Neuronal stem cell (in vitro differentiated cells): ENCODE results near the gene KLRC4.
"Not testable (repeated sequence)": the region's sequence is repeated elsewhere in the genome, so short reads cannot be mapped to it uniquely, and the experiment has no call there.

Experiments
- DNase-seq: peaks from one replicate; pipeline ENCODE4 v3.0.0-alpha.2; 2013; ENCODE audit warnings: low spot score
- H2AFZ ChIP-seq: one replicate; pipeline ENCODE4 v1.6.1; 2013; ENCODE audit warnings: mild to moderate bottlenecking, low read length, inconsistent platforms
- H2AK5ac ChIP-seq: 2 replicates; pipeline ENCODE4 v1.6.1; 2013; ENCODE audit warnings: low read depth, mild to moderate bottlenecking, inconsistent platforms, low read length, moderate library complexity, mixed read lengths
- H2BK120ac ChIP-seq: 2 replicates; pipeline ENCODE4 v1.6.1; 2013; ENCODE audit warnings: low read depth, mild to moderate bottlenecking, inconsistent platforms, low read length, moderate library complexity, mixed read lengths
- H2BK12ac ChIP-seq: one replicate; pipeline ENCODE4 v1.6.1; 2013; ENCODE audit warnings: low read length, inconsistent platforms
- H2BK15ac ChIP-seq: 2 replicates; pipeline ENCODE4 v1.6.1; 2013; ENCODE audit warnings: mild to moderate bottlenecking, low read length, inconsistent platforms, mixed read lengths
- H2BK5ac ChIP-seq: one replicate; pipeline ENCODE4 v1.6.1; 2013; ENCODE audit warnings: inconsistent platforms, mild to moderate bottlenecking, low read length, moderate library complexity
- H3K14ac ChIP-seq: one replicate; pipeline ENCODE4 v1.6.1; 2013; ENCODE audit warnings: low read length, inconsistent platforms
- H3K18ac ChIP-seq: 2 replicates; pipeline ENCODE4 v1.6.1; 2013; ENCODE audit warnings: low read length, inconsistent platforms
- H3K23ac ChIP-seq: 2 replicates; pipeline ENCODE4 v1.6.1; 2013; ENCODE audit warnings: low read depth, mild to moderate bottlenecking, mixed read lengths, low read length, inconsistent platforms; ENCODE audit not compliant: poor library complexity
- H3K27ac ChIP-seq: replicated peaks from 3 replicates; pipeline ENCODE4 v1.5.1; 2013; ENCODE audit warnings: low read length, inconsistent platforms
- H3K27me3 ChIP-seq, 3 experiments: 2 replicates each; pipeline ENCODE4 v1.6.1; 2013; ENCODE audit warnings: low read length in 3 of 3, mild to moderate bottlenecking in 2 of 3, inconsistent platforms in 1 of 3, low read depth in 1 of 3, mixed read lengths in 1 of 3, moderate library complexity in 1 of 3; ENCODE audit not compliant: control insufficient read depth in 3 of 3, insufficient read depth in 3 of 3
- H3K36me3 ChIP-seq, 2 donors: replicated peaks in 1 of 2; 2 replicates each; pipeline ENCODE4 v1.6.1; 2013; ENCODE audit warnings: low read length in 2 of 2; ENCODE audit not compliant: control insufficient read depth in 2 of 2, insufficient read depth in 2 of 2
- H3K4ac ChIP-seq: 2 replicates; pipeline ENCODE4 v1.6.1; 2013; ENCODE audit warnings: inconsistent platforms, mild to moderate bottlenecking, low read length, moderate library complexity
- H3K4me1 ChIP-seq, 2 donors: 1 replicate in 1 of 2; 2 replicates in 1 of 2; pipeline ENCODE4 v1.6.1; 2013; ENCODE audit warnings: low read length in 2 of 2, low read depth in 1 of 2; ENCODE audit not compliant: control insufficient read depth in 2 of 2, insufficient read depth in 1 of 2
- H3K4me2 ChIP-seq: one replicate; pipeline ENCODE4 v1.6.1; 2013; ENCODE audit warnings: mild to moderate bottlenecking, low read length, inconsistent platforms; ENCODE audit not compliant: insufficient read depth, poor library complexity, severe bottlenecking
- H3K4me3 ChIP-seq, 2 donors: 2 replicates each; pipeline ENCODE4 v1.5.1; 2013; ENCODE audit warnings: low read length in 2 of 2, mild to moderate bottlenecking in 2 of 2, inconsistent platforms in 1 of 2, moderate library complexity in 1 of 2
- H3K79me1 ChIP-seq: one replicate; pipeline ENCODE4 v1.6.1; 2013; ENCODE audit warnings: low read depth, mild to moderate bottlenecking, inconsistent platforms, low read length, moderate library complexity
- H3K9ac ChIP-seq: one replicate; pipeline ENCODE4 v1.6.1; 2013; ENCODE audit warnings: mild to moderate bottlenecking, low read depth, low read length, inconsistent platforms; ENCODE audit not compliant: poor library complexity
- H3K9me3 ChIP-seq, 2 donors: replicated peaks in 1 of 2; 2 replicates each; pipeline versions ENCODE3 to v1.6.1; 2013; ENCODE audit warnings: low read length in 2 of 2, mild to moderate bottlenecking in 2 of 2, inconsistent platforms in 1 of 2, low read depth in 1 of 2, mixed read lengths in 1 of 2, moderate library complexity in 1 of 2; ENCODE audit not compliant: control insufficient read depth in 2 of 2, insufficient read depth in 1 of 2
- H4K8ac ChIP-seq: one replicate; pipeline ENCODE4 v1.6.1; 2013; ENCODE audit warnings: low read depth, mild to moderate bottlenecking, inconsistent platforms, low read length, moderate library complexity
- H4K91ac ChIP-seq: one replicate; pipeline ENCODE4 v1.6.1; 2013; ENCODE audit warnings: low read length, low read depth, mild to moderate bottlenecking, inconsistent platforms; ENCODE audit not compliant: poor library complexity
- WGBS, 2 donors: extraction: QIAGEN DNeasy Blood & Tissue Kit; methylation state at CpG; one replicate each; pipeline ENCODE4 v1.1.7; 2013; ENCODE audit warnings: missing lambda C conversion rate in 2 of 2, mixed read lengths in 1 of 2; ENCODE audit not compliant: insufficient read length in 2 of 2, insufficient replicate concordance in 1 of 2; ENCODE audit errors: extremely low coverage in 2 of 2; 5-methylcytosine and 5-hydroxymethylcytosine counted together

KLRC4 gene

DNA sequence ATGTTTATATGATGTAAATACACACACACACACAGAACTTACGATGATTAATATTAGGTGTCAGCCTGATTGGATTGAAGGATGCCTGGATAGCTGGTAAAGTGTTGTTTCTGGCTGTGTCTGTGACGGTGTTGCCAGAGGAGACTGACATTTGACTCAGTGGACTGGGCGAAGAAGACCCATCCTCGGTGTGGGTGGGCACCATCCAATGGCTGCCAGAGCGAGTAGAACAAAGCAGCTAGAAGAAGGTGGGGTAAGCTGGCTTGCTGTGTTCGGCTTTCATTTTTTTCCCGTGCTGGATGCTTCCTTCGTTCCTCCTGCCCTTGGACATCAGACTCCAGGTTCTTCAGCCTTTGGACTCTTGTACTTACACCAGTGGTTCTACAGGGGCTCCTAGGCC, 31.6 kb upstream of the KLRC4 start:
- H2BK15ac ChIP-seq, H2AK5ac ChIP-seq, H2AFZ ChIP-seq, H3K9me3 ChIP-seq, H2BK5ac ChIP-seq, H4K8ac ChIP-seq, H3K79me1 ChIP-seq, H3K23ac ChIP-seq, H3K4ac ChIP-seq, H3K36me3 ChIP-seq, H3K27me3 ChIP-seq, H4K91ac ChIP-seq, H3K4me2 ChIP-seq, H2BK120ac ChIP-seq, H3K4me3 ChIP-seq, DNase-seq, H3K27ac ChIP-seq, H3K4me1 ChIP-seq, H2BK12ac ChIP-seq, H3K9ac ChIP-seq, H3K14ac ChIP-seq, H3K18ac ChIP-seq: not testable (repeated sequence)
- WGBS, 2 donors: no CpG with 5 or more reads among the region's 8 CpGs

DNA sequence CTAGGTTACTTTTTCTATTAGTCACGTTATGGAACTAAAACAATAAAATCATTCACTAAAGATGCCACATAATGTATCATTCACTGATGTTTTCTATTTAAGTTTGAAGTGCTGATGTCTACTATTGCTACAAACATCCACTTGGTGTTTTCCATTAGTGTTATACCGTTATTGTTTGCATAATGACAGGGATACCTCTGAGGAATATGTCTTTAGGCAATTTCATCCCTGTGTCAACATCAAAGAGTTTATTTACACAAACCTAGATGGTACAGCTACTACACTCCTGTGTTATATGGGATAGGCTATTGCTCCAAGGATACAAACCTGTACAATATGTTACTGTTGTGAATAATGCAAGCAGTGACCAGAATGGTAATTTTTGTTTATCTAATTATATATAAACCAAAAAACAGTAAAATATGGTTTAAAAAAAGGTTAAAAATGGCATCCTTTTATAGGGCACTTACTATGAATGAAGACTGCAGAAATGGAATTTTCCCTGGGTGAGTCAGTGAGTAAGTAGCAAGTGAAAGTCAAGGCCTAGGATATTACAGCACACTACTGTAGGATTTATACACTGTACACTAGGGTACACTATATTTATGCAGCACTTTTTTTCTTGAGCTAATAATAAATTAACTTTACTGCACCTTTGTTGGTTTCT, 30.2 kb upstream of the KLRC4 start:
- H3K36me3 ChIP-seq, H2AK5ac ChIP-seq, H2AFZ ChIP-seq, H2BK12ac ChIP-seq, H3K27ac ChIP-seq, H3K9ac ChIP-seq, H4K8ac ChIP-seq, H3K27me3 ChIP-seq, DNase-seq, H3K4me2 ChIP-seq, H3K4ac ChIP-seq, H2BK15ac ChIP-seq, H4K91ac ChIP-seq, H3K79me1 ChIP-seq, H3K4me3 ChIP-seq, H3K14ac ChIP-seq, H3K4me1 ChIP-seq, H3K9me3 ChIP-seq, H2BK5ac ChIP-seq, H3K18ac ChIP-seq, H2BK120ac ChIP-seq, H3K23ac ChIP-seq: not testable (repeated sequence)
- no CpG with 5 or more reads among the region's 2 CpGs for WGBS, 2 donors

DNA sequence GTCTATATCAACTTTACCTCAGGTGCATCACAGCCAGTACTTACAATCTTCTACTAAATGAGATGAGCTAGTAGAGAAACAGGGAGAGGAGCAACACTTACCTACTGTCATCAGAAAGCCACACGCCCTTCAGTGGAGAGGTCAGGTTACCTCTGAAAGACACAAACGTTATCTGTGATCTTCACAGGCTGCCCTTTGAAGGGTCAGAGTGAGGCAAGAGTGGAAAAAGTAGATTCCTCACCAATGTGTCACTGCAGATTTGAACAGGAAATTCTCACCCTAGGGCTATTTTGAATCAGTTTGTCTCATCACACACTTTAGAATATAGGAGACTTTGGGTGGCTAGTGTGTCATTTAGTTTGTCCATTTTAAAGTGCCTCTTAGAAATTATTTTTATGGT, 28.0 kb upstream of the KLRC4 start:
- not testable (repeated sequence) for H2AFZ ChIP-seq, H2BK120ac ChIP-seq, H3K4ac ChIP-seq, DNase-seq, H2BK15ac ChIP-seq, H3K27ac ChIP-seq, H3K4me1 ChIP-seq, H2BK12ac ChIP-seq, H3K27me3 ChIP-seq, H4K8ac ChIP-seq, H3K36me3 ChIP-seq, H2BK5ac ChIP-seq, H3K18ac ChIP-seq, H3K79me1 ChIP-seq, H3K23ac ChIP-seq, H3K9me3 ChIP-seq, H3K9ac ChIP-seq, H2AK5ac ChIP-seq, H3K4me2 ChIP-seq, H3K14ac ChIP-seq, H4K91ac ChIP-seq, H3K4me3 ChIP-seq
- WGBS, 2 donors: no CpG with 5 or more reads among the region's 2 CpGs

DNA sequence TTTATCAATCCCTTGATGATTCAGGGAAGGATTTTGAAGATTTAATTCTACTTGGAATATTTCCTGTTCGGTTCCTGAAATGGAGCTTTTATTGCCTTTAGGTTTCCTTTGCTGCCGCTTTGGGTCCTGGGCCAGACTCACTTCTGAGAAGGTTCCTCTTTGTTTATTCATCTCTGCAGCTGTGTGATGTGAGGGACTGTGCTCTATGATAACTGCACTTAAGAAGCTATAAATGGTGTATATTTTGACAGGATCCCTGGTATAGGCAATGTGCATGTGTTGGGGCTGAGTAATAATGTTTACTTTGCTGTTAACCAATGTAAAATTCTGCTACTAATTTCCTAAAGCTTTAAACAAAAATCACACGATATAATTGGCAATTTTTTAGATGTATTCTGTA, 26.3 kb upstream of the KLRC4 start, which contains the start of gene KLRC2:
Gene KLRC2, minus strand, starts transcription at position 195 of the 400 bp plus-strand sequence. Its CDS starts 24 bp downstream, at position 171.
- WGBS, 2 donors: no CpG with 5 or more reads among the region's 3 CpGs
- H3K36me3 ChIP-seq, DNase-seq: not testable (repeated sequence)

More for the DNA sequence above, 26.3 kb upstream of the KLRC4 start, which contains the start of gene KLRC2:
- H3K27me3 ChIP-seq, H3K4me1 ChIP-seq, H4K91ac ChIP-seq, H2AK5ac ChIP-seq, H3K14ac ChIP-seq, H2BK5ac ChIP-seq, H2BK15ac ChIP-seq, H3K27ac ChIP-seq, H3K23ac ChIP-seq, H3K4me3 ChIP-seq, H3K4ac ChIP-seq, H3K4me2 ChIP-seq, H2BK12ac ChIP-seq, H3K18ac ChIP-seq, H4K8ac ChIP-seq, H3K9ac ChIP-seq, H2AFZ ChIP-seq, H3K79me1 ChIP-seq, H2BK120ac ChIP-seq, H3K9me3 ChIP-seq: not testable (repeated sequence)
